Vein endothelial cell (primary cell): Measurements from ENCODE around the gene GLTPD2. TPM values are rescaled to one million over a fixed set of nuclear protein-coding genes. Genes with fewer than 3 reads are reported as not detected.

Experiments
- total RNA-seq: library from RNA; depleted of rRNA; stranded (reverse); fragments of >200 nt; gene quantifications from 2 replicates; pipeline ENCODE4 v1.2.3, GENCODE V29; 2012

GLTPD2 gene
- total RNA-seq = not detected in 2 replicates

GRCh38 chr17:4788807-4789700 lies at the start of gene GLTPD2:
GLTPD2 (plus strand) TSS chr17:4788964; CDS start chr17:4789012, 48 bp downstream.

GRCh38 chr17:4739122-4740024 lies 49.4 kb upstream of the GLTPD2 start, which contains the start of the genes CXCL16 and ZMYND15:
CXCL16 (minus strand) TSS chr17:4739928; CDS start chr17:4739339, 589 bp downstream.
ZMYND15 (plus strand) TSS chr17:4739833; CDS start chr17:4740549, 716 bp downstream.

GRCh38 chr17:4771519-4772234 lies 17.1 kb upstream of the GLTPD2 start, which contains the start of gene TM4SF5:
TM4SF5 (plus strand) TSS chr17:4771886; CDS start chr17:4771923, 37 bp downstream.

GRCh38 chr17:4786106-4786511 lies 2.7 kb upstream of the GLTPD2 start, which contains the start of gene VMO1:
VMO1 (minus strand) TSS chr17:4786364; CDS start chr17:4786352, 12 bp downstream.

GRCh38 chr17:4802228-4802627 lies 13.5 kb downstream of the GLTPD2 start, which contains the start of gene C17orf114:
C17orf114 (minus strand) TSS chr17:4802328.

GRCh38 chr17:4806777-4807604 lies 18.2 kb downstream of the GLTPD2 start, which contains the start of gene PLD2:
PLD2 (plus strand) TSS chr17:4807152; CDS start chr17:4807773, 621 bp downstream.

GRCh38 chr17:4833178-4833940 lies 44.6 kb downstream of the GLTPD2 start, which contains the start of gene MINK1:
MINK1 (plus strand) TSS chr17:4833340; CDS start chr17:4833584, 244 bp downstream.

Other genes starting within 250 kb of the GLTPD2 start
- gene MYBBP1A, start 233.6 kb upstream of the GLTPD2 start, total RNA-seq = 83.1 and 85.3 TPM in 2 replicates
- not detected in 2 replicates for gene GGT6, start 228.4 kb upstream of the GLTPD2 start, total RNA-seq
- gene SMTNL2, start 204.4 kb upstream of the GLTPD2 start, total RNA-seq = not detected in 2 replicates
- not detected in 2 replicates for gene ALOX15, start 147.3 kb upstream of the GLTPD2 start, total RNA-seq
- 26.5 and 29.7 TPM in 2 replicates for gene PELP1, start 84.8 kb upstream of the GLTPD2 start, total RNA-seq
- 11.8 and 12.4 TPM in 2 replicates for gene ARRB2, start 78.3 kb upstream of the GLTPD2 start, total RNA-seq
- gene MED11, start 57.5 kb upstream of the GLTPD2 start, total RNA-seq = 13.8 and 14.4 TPM in 2 replicates
- under 0.01 TPM in 1 of 2 replicates, not detected in the other for gene ZMYND15, start 49.1 kb upstream of the GLTPD2 start, total RNA-seq
- gene CXCL16, start 49.0 kb upstream of the GLTPD2 start, total RNA-seq = 2.0 and 3.9 TPM in 2 replicates
- gene TM4SF5, start 17.1 kb upstream of the GLTPD2 start, total RNA-seq = not detected in 2 replicates
- not detected in 2 replicates for gene VMO1, start 2.6 kb upstream of the GLTPD2 start, total RNA-seq
- 154 and 158 TPM in 2 replicates for gene PSMB6, start 7.2 kb downstream of the GLTPD2 start, total RNA-seq
- gene PLD2, start 18.2 kb downstream of the GLTPD2 start, total RNA-seq = 35.3 and 38.9 TPM in 2 replicates
- gene MINK1, start 44.4 kb downstream of the GLTPD2 start, total RNA-seq = 57.6 and 66.6 TPM in 2 replicates
- 1.1 and 1.3 TPM in 2 replicates for gene C17orf107, start 110.6 kb downstream of the GLTPD2 start, total RNA-seq
- 0.65 and 3.0 TPM in 2 replicates for gene CHRNE, start 114.1 kb downstream of the GLTPD2 start, total RNA-seq
- gene GP1BA, start 143.3 kb downstream of the GLTPD2 start, total RNA-seq = not detected in 2 replicates
- gene SLC25A11, start 151.1 kb downstream of the GLTPD2 start, total RNA-seq = 40.4 and 59.4 TPM in 2 replicates
- 39.5 and 40.2 TPM in 2 replicates for gene RNF167, start 151.3 kb downstream of the GLTPD2 start, total RNA-seq
- gene PFN1, start 159.6 kb downstream of the GLTPD2 start, total RNA-seq = 506 and 560 TPM in 2 replicates
- gene ENO3, start 162.2 kb downstream of the GLTPD2 start, total RNA-seq = 1.5 and 1.6 TPM in 2 replicates
- gene SPAG7, start 178.9 kb downstream of the GLTPD2 start, total RNA-seq = 40.2 and 45.6 TPM in 2 replicates
- gene CAMTA2, start 198.7 kb downstream of the GLTPD2 start, total RNA-seq = 8.2 and 10.0 TPM in 2 replicates
- gene INCA1, start 208.6 kb downstream of the GLTPD2 start, total RNA-seq = 0.33 and 0.48 TPM in 2 replicates
- gene KIF1C, start 209.0 kb downstream of the GLTPD2 start, total RNA-seq = 116 and 123 TPM in 2 replicates
- 0.33 TPM in 1 of 2 replicates, not detected in the other for gene SLC52A1, start 246.5 kb downstream of the GLTPD2 start, total RNA-seq